Measurements from ENCODE around the gene PDE4D.

GRCh38 chr5:59583810-59584562 lies 309.5 kb downstream of the PDE4D start:
- no peak for TF ChIP-seq CTCF (optimal IDR thresholded peaks at IDR 0.05 in 1 of 3, IDR thresholded peaks at IDR 0.05 in 1 of 3, conservative IDR thresholded peaks at IDR 0.05 in 1 of 3; ENCODE audit: extremely low read depth in 1 of 3, insufficient read depth in 2 of 3, low read length in 3 of 3)
- no peak for TF ChIP-seq EZH2 (IDR thresholded peaks at IDR 0.05; ENCODE audit: low read length)
